ENCODE results near the gene SULT6B1.
"Not testable (repeated sequence)": the region's sequence is repeated elsewhere in the genome, so short reads cannot be mapped to it uniquely, and the experiment has no call there.

The SULT6B1 gene

GRCh38 chr2:37188570-37188969 lies at the start of gene SULT6B1:
TSS of gene SULT6B1 (minus strand) at chr2:37188670. CDS start at chr2:37188640, 30 bp downstream.
- DNase-seq = no peak

- peak; percentile 66 for DNase-seq
Measured at GRCh38 chr2:37232131-37232933, 43.9 kb upstream of the SULT6B1 start.

GRCh38 chr2:37231241-37232130 lies 43.0 kb upstream of the SULT6B1 start, which contains the start of the genes CEBPZ and NDUFAF7:
TSS of gene CEBPZ (minus strand) at chr2:37231596. CDS start at chr2:37231567, 29 bp downstream.
TSS of gene NDUFAF7 (plus strand) at chr2:37231658. CDS start at chr2:37231706, 48 bp downstream.
- peak; percentile 96 for DNase-seq

GRCh38 chr2:37230581-37230980 lies 42.1 kb upstream of the SULT6B1 start:
- DNase-seq = no peak

- no peak for DNase-seq
Measured at GRCh38 chr2:37228788-37229187, 40.3 kb upstream of the SULT6B1 start.

- DNase-seq = no peak
Measured at GRCh38 chr2:37226863-37227262, 38.4 kb upstream of the SULT6B1 start.

- not testable (repeated sequence) for DNase-seq
Measured at GRCh38 chr2:37225129-37225528, 36.7 kb upstream of the SULT6B1 start.

- no peak for DNase-seq
Measured at GRCh38 chr2:37224063-37224462, 35.6 kb upstream of the SULT6B1 start.

GRCh38 chr2:37223131-37223530 lies 34.7 kb upstream of the SULT6B1 start:
- no peak for DNase-seq

GRCh38 chr2:37219046-37219445 lies 30.6 kb upstream of the SULT6B1 start:
- DNase-seq = no peak

GRCh38 chr2:37215250-37215649 lies 26.8 kb upstream of the SULT6B1 start:
- DNase-seq = no peak

- DNase-seq = no peak
Measured at GRCh38 chr2:37211939-37212338, 23.5 kb upstream of the SULT6B1 start.

GRCh38 chr2:37211212-37211611 lies 22.7 kb upstream of the SULT6B1 start:
- DNase-seq = no peak

- not testable (repeated sequence) for DNase-seq
Measured at GRCh38 chr2:37206760-37207159, 18.3 kb upstream of the SULT6B1 start.

GRCh38 chr2:37205689-37206341 lies 17.3 kb upstream of the SULT6B1 start:
- DNase-seq = no peak

GRCh38 chr2:37205071-37205661 lies 16.7 kb upstream of the SULT6B1 start:
- DNase-seq = not testable (repeated sequence)

GRCh38 chr2:37203708-37204107 lies 15.2 kb upstream of the SULT6B1 start:
- DNase-seq = no peak

GRCh38 chr2:37201766-37202165 lies 13.3 kb upstream of the SULT6B1 start:
- peak; percentile 67 for DNase-seq

GRCh38 chr2:37201208-37201607 lies 12.7 kb upstream of the SULT6B1 start:
- DNase-seq = no peak

GRCh38 chr2:37198681-37199065 lies 10.2 kb upstream of the SULT6B1 start:
- no peak for DNase-seq

GRCh38 chr2:37196320-37197195 lies 8.1 kb upstream of the SULT6B1 start, which contains the start of gene CEBPZOS:
TSS of gene CEBPZOS (plus strand) at chr2:37196496. CDS start at chr2:37199705, 3,209 bp downstream.
- DNase-seq = peak; percentile 96

All from activated effector memory CD4-positive, alpha-beta T cell treated with anti-CD3 and anti-CD28 coated beads, Interleukin-2, amount 50 U/mL, for 16 hours (primary cell).